Iris pigment epithelial cell (primary cell): ENCODE data around the gene PIP5KL1.

Source experiments
- DNase-seq: peaks from one replicate; pipeline ENCODE4 v3.0.0-alpha.2; 2011; ENCODE audit warnings: low read depth

PIP5KL1 gene, protein sequence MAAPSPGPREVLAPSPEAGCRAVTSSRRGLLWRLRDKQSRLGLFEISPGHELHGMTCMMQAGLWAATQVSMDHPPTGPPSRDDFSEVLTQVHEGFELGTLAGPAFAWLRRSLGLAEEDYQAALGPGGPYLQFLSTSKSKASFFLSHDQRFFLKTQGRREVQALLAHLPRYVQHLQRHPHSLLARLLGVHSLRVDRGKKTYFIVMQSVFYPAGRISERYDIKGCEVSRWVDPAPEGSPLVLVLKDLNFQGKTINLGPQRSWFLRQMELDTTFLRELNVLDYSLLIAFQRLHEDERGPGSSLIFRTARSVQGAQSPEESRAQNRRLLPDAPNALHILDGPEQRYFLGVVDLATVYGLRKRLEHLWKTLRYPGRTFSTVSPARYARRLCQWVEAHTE

DNA sequence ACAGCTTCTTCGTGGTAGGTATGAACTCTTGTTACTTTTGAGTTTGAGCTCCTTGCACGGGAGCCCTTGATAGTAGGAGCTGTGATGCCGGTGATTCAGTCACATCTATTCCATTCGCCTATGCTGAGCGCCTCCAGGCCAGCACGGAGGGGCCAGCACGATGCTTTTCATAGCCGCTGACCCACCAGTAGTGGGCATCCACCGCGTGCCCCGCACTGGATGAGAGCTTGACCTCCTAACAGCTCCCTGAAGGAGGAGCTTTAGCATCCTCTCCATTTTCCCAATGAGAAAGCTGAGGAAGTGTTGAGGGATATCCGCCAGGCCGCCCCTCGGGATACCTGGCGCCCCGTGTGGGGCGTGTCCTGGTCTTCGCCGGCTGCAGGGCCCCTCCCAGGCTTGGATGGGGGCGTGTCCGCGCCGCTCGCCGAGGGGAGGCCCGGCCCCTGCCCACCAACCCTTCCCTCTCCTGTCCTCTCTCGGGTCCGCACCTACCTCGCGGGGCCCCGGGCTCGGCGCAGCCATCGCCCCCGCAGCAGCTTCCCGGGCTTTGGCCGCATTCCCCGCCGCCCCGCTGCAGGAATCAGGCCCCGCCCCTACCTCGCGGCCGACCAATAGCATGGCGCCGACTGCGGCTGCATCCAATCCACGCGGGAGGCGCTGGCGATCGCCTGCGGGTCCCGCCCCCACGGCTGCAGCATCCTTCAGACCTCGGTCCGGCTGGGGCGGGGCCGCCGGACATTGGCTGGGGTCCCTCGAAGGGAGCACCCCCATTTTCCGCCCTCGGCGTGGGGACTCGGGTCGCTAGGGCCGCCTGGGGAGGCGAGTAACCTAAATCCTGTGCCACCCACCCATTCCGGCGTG is at the start of gene PIP5KL1:
Gene PIP5KL1 (minus strand): TSS at position 547 of the 861 bp plus-strand sequence. CDS start 25 bp downstream, at position 522.
- DNase-seq = peak; percentile 87

DNA sequence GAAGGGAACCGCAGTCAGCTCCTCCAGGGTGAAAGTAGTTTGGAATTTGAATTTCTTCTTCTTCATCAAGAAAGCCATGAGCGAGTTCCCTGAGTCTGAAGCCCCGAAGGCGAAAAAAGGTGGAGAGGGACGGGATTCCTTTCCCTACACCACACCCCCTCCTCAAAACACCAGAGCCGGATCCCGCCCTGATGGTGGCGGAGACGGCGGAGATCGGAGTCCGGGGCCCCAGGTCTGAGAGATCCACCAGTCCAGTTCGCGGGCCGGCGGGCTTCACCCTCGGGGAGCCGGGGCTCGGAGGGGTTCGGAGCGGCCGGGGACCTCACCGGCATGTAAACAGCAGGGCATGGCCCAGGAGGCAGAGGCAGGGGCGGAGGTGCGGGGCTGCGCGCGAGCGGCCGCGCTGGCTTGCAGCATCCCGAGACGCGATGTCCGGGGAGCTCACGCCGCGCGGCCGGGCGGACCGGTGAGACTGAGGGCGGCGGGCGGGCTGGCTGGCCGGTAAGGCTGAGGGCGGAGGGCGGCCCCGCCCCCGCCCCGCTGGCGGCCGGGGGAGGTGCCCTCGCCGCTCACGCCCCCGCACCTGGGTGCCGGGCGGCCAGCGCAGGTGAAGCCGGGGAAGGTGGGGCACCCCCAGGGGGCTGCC is 49.6 kb upstream of the PIP5KL1 start:
- DNase-seq = peak; percentile 20

DNA sequence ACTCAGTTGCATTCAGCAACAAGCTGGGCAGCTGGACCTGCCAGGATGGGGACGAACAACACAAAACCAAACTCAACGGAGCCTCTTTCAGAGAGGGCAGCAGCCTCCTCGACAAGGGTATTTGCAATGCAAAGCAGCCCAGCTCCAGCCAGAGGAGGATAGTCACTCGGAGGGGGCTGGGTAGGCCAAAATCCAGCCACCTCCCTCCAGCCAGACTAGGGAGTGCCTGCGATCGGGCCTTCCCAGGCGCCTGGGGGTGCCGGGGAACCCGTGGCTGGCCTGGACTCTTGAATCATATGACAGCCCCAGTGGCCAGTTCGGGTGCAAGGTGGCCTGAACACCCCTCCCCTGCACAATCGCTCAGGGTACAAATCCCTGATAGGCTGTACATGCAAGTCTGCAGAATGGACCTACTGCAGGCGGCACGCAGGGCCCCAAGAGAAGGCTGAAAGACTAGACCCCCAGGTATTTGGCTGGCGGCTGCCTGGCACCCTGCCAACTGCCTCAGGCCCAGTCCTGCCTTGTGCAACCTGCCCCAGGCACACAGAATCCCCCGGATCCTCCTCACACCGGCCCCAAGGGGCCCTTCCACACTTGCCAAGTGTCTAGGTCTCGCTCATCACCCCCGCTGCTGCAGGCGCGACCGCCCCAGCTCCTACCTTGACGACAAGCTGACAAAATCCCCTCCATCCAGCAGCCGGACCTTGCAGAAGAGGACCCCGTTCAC is 48.9 kb upstream of the PIP5KL1 start:
- DNase-seq = peak; percentile 36

DNA sequence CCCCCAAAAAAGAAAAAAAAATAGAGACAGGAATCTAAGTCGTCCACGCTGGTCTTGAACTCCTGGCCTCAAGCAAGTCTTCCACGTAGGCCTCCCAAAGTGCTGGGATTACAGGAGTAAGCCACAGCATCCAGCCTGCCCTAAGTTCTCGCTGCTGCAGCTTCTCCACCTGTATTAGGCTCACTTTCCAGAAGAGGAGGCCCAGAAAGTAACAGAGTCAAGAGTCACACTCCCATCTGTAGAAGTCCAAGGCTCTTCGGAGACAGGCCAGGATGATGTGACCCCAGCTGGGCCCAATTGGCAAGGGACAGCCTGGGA is 48.4 kb upstream of the PIP5KL1 start:
- no peak for DNase-seq

DNA sequence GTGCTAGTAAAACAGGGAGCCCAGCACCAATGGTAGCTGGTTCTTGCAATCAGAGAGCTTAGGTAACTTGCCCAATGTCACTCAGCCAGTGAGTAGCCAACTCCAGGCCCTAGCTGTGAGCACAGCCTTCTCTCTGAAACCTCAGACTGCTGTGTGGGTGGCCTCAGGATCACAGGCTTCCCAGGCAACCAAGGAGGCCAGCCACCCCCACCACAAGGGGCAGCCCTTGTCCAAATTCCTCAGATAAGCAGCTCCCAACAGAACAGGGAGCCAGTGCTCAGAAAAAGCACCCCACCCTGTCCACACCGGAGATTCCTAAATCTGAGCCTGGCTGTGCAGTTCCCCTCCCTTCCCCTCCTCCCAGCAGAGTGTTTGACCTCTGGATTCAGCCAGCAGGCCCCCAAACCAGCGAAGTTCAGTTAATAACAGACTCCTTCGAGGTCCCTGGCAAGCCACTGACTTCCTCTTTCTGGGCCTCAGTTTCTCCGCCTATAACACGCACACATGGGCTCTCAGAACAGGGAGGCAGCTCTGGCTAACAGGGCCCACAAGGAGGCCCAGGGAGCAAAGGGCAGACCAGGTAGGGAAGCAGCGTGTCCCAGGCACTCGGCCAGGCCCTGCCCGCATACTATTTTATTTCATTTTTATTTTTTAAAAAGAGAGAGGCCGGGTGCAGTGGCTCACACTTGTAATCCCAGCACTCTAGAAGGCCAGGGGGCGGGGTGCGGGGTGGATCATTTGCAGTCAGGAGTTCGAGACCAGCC is 47.5 kb upstream of the PIP5KL1 start:
- DNase-seq = peak; percentile 91

DNA sequence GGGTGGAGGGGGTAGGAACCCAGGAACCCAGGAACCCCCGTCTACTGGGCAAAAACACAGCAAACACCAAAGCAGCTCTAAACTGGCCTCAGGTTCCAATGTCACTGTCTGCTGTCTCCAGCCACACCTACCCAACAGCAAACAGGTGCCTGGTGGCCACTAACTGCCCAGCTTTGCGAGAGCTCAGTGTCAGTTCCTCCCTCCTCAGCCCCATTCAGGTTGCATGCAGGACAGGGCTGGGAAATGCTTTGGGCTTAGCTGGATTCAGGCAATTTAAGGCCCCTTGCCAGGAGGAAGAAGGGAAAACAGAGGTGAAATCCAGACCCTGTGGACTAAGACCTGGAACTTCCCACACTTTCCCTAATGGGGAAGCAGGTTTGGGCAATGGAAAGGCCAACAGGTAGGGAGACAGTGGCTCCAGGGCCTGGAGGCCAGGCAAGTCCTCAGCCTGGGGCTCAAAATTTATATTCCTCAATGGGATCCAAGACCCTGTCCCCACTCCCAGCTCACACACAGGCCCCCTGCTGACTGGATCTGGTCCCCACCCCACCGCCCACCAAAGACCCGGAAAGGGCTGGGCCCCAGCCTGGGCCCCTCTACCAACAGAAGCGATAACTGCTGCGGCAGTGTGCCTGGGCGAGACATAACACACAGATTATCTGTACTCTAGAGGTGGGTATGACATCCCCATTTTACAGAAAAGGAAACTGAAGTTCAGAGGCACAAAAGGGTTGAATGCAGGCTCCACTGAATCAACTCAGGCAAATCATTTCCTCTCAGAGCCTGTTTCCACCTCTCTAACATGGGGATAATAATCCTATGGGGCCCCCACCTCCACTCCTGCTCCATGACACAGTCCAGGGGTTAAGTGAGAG is 46.7 kb upstream of the PIP5KL1 start:
- DNase-seq = no peak

DNA sequence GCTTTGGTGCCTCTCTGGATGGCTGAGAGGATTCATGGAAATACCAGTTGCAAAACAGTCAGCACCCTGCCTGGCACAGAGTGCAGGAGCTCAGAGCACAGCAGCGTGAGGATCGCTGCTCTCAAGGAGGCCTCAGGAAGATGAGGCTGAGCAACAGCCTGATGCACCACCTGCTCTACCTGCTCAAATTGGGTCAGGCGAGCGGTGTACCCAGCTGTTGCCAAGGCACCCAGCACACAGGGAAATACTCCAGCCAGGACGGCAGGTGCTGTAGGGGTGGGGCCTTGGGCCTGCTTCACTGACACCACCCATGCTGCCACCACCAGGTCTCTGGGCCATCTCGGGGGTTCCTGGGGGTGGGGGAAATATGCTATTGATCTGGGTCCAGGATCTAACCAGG is 45.9 kb upstream of the PIP5KL1 start:
- no peak for DNase-seq

DNA sequence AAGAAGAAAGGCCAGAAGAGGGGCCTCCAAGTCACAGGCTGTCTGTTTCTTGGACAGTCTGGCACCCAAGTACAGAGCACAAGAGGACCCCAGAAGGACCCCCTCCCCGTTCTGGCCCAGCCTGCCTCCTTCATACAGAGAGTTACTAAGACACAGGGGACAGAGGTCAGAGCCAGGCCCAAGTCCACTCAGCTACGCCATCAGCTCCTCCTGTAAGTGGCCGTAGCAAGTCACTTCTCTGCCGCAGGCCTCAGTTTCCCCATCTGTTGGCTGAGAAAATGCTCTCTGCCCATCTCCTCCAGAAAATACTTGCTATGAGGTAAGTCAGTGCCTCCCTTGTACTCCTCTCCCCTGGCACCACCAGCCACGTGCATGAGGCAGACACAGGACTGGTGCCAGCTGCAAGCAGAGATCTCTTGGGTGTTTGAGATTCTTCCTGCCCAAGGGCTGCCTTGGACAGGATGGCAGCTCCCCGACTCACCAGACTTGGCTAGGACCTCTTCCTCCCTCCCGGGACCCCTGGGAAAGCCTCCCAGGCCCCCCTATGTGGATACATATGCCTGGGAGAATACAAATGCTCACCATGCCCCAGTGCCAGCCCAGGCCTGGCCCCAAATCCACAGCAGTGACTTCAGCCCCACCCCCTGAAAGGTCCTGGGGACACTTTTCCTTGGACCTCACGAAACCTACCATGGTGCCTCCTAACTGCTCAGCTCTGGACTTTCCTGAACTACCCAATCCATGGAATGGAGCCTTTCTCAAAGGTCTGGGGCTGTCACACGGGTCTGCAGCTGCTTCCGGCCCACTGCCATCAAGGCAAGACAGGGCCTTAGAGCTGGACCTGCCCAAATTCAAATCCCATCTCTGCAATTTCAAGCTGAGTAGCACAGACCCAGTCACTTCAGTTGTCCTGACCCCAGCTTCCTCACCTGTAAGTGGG is 45.1 kb upstream of the PIP5KL1 start:
- DNase-seq = no peak

DNA sequence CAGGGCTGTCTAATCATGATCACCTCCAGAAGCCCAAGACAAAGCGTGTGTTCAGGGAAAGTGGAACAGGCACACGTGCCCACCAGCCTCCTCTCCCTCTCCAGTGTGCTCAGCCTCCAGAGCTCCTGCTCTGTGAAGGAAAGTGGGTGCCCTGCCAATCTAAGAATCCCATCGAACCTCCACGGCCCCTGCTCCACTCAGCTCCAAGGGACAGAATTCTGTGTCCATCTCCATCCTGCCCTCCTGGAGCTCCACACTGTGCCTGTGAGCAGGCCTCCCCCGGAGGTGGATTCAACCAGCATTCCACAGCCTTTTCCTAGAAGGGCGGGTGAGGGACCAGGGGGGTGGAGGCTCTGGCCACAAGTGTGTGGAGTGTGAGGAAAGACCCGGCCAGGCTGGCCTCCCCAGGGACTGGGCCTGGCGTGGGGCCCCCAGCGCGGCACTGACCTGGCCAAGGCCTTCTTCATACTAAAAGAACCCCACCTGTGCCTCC is 44.2 kb upstream of the PIP5KL1 start:
- no peak for DNase-seq

DNA sequence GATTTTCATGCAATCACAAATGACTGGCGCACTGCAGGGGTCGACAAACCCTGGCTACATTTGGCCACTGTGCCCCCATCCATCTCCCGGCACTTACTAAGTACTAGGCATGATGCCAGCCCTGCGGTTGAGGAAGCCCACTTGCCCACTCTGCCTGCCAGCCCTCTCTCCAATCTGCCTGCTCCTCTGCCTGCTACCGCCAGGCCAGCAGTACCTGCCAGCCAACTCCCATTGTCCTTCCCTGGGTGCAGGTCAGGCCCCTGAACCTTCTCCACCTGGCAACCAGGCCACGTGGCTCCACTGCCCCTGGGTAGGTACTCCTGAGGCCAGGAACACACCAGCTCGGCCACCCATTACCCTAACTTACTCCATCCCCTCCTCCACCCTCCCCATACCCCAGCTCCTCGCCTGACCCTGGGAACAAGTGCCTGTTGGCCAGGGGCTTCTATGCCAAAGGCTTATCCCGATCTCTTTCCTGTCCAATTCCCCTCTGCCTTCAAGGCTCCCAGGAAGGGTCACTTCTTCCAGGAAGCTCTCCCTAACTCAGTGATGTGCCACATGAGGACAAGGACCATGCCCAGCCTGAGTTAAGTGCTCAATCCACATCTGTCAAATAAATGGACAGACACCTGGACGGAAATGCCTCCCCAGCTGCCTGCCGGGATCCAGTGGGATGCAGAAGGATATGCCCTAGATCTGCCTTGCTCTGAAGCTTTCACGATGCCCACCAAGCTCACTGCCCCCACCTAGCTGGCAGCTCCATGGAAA is 43.6 kb upstream of the PIP5KL1 start:
- no peak for DNase-seq

DNA sequence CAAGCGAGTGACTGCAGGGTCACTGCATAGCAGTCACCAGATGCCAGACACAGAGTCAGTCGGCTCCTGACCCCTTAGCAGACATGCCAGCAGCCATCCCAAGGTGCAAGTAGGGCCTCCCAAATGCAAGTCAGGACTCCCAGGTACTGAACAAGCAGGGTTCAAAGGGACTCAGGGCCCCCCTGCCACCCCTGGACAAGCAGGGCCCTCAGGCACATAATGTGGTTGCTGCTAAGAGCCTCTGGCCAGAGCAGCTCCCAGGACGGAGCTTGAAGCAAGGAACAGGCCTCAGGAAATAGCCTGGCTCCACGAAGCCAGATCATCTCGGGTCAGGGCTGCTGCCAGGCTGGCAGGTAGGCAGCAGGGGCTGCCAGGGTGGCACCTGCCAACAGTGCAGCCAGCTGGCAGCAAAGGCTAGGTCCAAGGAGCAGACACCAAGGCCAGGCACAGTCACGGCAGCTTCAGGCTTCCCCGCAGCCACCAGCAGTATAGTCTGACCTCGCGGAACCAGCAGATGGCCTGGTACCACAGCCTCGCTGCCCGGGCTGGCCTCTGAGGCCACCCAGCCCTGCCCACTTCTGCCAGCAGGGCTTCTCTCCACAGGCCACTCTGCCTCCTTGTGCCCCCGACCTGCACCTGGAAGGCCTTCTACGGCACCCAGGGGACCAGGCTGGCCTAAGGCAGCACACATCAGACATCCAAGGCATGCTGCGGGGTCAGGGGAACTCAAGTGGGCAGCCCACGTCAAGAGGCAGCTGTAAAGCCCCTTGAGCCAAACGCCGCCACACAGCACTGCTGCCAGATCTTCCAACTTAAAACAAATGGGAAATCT is 42.8 kb upstream of the PIP5KL1 start:
- no peak for DNase-seq

DNA sequence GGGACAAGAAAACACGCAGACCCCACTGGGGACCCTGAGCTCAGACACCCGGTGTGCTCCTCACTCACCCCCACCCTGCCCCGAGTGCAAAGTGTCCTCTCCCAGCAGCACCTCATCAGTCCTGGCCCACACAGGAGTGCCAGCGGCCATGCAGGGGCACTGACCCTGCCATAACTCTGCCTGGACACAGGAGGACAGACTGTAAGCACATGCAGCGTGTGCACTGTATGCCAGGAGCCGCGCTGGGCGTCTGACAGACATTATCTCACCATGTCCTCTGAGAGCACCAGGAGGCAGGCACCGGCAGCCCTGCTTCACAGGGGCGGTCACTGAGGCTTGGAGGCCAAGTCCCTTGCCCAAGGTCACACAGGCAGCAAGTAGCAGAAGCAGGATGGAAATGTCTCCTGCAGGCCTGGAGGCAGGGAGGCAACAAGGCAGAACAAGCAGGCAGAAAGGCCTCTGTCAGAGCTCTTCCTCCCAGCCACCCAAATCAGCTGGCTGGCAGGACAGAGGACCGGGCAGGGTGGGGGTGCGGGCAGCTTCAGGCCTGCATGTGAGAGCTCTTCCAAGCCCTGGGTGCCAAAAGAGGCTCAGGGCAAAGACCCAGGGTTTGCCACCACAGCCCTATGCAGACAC is 41.8 kb upstream of the PIP5KL1 start:
- no peak for DNase-seq

DNA sequence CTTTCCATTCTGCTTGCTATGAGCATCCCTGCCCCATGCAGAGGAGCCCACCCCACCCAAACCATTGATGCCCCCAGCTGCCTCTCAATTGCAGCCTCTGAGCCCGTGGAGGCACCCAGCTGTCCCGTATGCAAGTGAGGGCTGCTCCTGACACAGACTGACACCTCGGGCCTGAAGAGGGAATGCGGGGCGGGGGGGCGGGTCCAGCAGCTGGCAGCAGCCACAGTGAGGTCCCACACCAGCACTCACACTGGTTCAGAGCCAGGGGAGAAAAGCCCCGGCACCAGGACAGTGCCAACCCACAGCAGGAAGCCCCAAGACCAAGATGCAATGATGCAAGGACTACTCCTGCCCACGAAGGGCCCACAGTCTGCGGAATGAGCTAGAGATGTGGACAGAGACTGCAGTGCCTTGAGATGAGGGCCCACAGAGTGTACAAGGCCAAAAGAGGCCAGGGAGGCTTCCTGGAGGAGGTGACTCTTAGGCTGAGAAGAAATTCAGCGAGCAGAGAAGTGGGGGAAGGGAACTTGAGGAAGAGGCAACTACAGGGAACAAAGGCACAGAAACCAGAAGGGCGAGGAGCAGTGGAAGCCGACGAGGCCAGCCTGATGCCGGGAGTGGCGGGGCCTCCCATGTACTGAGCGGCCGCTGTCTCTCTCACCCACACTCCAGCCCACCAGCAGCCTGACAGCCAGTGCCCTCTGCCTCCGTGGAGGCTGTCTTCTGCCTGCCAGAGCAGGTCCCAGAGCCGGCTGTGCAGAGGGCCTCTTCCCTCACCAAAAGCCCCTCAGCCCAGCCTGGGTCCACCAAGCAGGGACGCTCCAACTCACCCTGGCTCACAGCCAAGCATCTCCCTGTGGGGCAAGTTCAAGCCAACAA is 41.0 kb upstream of the PIP5KL1 start:
- DNase-seq = no peak

DNA sequence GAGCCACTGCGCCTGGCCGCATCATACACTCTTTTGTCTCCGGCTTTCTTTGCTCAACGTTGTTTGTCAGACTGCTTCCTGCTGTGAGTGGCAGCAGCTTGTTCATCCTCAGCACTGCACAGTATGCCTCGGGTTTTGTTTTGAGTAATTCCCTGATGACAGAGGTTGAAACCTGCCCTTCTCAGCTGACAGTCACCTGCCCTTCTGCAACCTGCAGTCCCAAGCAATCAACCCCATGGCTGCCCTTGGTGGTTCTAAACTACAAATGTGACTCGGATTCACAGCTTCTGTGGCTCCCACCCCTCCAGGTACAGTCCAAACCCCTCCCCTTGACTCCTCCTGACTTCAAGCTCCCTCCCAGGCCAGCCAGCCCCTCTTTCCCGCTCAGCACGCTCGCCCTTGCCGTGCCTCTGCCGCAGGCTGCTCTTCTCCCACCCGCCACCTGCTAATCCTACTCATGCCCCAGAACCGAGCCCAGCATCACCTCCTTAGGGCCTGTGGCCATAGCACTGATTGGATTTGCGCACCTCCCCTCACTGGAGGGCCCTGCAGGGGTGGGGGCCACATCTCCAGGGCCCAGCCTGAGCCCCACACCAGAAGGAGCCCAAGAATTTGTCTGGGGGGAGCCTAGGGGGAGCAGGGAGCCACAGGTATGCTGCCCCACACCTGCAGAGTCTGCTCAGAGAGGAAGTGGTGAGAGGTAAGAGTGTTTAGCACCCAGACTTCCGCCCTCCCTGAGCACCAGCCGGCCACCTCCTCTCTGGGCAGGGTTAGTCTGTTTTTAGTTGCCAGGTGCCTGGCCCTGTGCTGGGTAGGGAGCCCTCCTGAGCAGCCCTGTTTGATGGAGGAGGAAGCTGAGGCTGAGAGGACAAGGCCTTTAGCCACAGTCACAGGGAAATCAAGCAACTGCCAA is 40.1 kb upstream of the PIP5KL1 start:
- no peak for DNase-seq
